T-helper 17 cell (primary cell): ENCODE measurements around the gene SPATA17. TPM values are rescaled to one million over a fixed set of nuclear protein-coding genes. Genes with fewer than 3 reads are reported as not detected.
"Not testable (repeated sequence)": the region's sequence is repeated elsewhere in the genome, so short reads cannot be mapped to it uniquely, and the experiment has no call there.

Experiments
- ATAC-seq: fragments of 150-1000 bp; cut with Tn5 transposase; 2 replicates; pipeline ENCODE4 v1.10.0; 2021; ENCODE audit warnings: mild to moderate bottlenecking, moderate library complexity
- DNase-seq, 3 donors: peaks; one replicate each; pipeline versions ENCODE4 v3.0.0 to v3.0.0-alpha.2; 2020 to 2021
- H3K9me3 ChIP-seq: one replicate; pipeline ENCODE4 v1.7.0; 2013; ENCODE audit warnings: low read length, mild to moderate bottlenecking; ENCODE audit not compliant: control insufficient read depth, poor library complexity, severe bottlenecking
- H3K27ac Mint-ChIP-seq: one replicate; pipeline ENCODE4 v1.8.0; 2022; ENCODE audit warnings: mild to moderate bottlenecking, moderate library complexity, mixed read lengths
- H3K27me3 Mint-ChIP-seq: one replicate; pipeline ENCODE4 v1.8.0; 2022; ENCODE audit warnings: mixed read lengths
- H3K36me3 Mint-ChIP-seq: one replicate; pipeline ENCODE4 v1.8.0; 2022; ENCODE audit warnings: low read depth, mixed read lengths
- H3K4me1 Mint-ChIP-seq: one replicate; pipeline ENCODE4 v1.8.0; 2022; ENCODE audit warnings: mild to moderate bottlenecking, mixed read lengths
- H3K4me3 Mint-ChIP-seq: one replicate; pipeline ENCODE4 v1.8.0; 2022; ENCODE audit warnings: mild to moderate bottlenecking, moderate library complexity, mixed read lengths
- total RNA-seq, 4 donors: library from RNA in 2 of 4; stranded (reverse) in 2 of 4; gene quantifications; one replicate each; pipeline ENCODE4 v1.2.3 and lab custom pipeline; 2022 to 2026

SPATA17 gene
- total RNA-seq, 2 donors from 2014 or later: not detected

GRCh38 chr1:217627431-217627830, 3.7 kb upstream of the SPATA17 start:
- Mint-ChIP-seq H3K27me3 (no peaks in the 10 kb centered on the region), H3K27ac (no peak overlapping the region), H3K36me3 (peaks cover 4% of the 10 kb centered on the region), H3K4me3 (no peak overlapping the region), H3K4me1 (peaks cover 27% of the 10 kb centered on the region)
- ATAC-seq (no peak), DNase-seq (no peak)
- H3K9me3 ChIP-seq: no peaks in the 10 kb centered on the region

- ATAC-seq (no peak), DNase-seq (no peak)
- Mint-ChIP-seq H3K36me3 (peaks cover 3% of the 10 kb centered on the region), H3K4me3 (no peak overlapping the region), H3K27me3 (peaks cover 23% of the 10 kb centered on the region), H3K4me1 (peaks cover 2% of the 10 kb centered on the region), H3K27ac (no peak overlapping the region)
- H3K9me3 ChIP-seq: no peaks in the 10 kb centered on the region
Observed at GRCh38 chr1:217642455-217642854, 11.3 kb downstream of the SPATA17 start.

GRCh38 chr1:217647791-217648190, 16.6 kb downstream of the SPATA17 start:
- Mint-ChIP-seq H3K27me3 (peaks cover 14% of the 10 kb centered on the region), H3K4me1 (peaks cover 2% of the 10 kb centered on the region), H3K36me3 (peaks cover 3% of the 10 kb centered on the region), H3K27ac (no peak overlapping the region), H3K4me3 (no peak overlapping the region)
- no peaks in the 10 kb centered on the region for H3K9me3 ChIP-seq
- ATAC-seq (no peak), DNase-seq (no peak)

- no peak overlapping the region for H3K27ac Mint-ChIP-seq
- no peak for ATAC-seq
- DNase-seq: no peak
- H3K9me3 ChIP-seq: no peaks in the 10 kb centered on the region
- H3K36me3 Mint-ChIP-seq: no peaks in the 10 kb centered on the region
- H3K4me3 Mint-ChIP-seq: no peak overlapping the region
- H3K4me1 Mint-ChIP-seq: peaks cover 2% of the 10 kb centered on the region
- peaks cover 8% of the 10 kb centered on the region for H3K27me3 Mint-ChIP-seq
Observed at GRCh38 chr1:217650674-217651073, 19.5 kb downstream of the SPATA17 start.

GRCh38 chr1:217660353-217661062, 29.4 kb downstream of the SPATA17 start:
- H3K27me3 Mint-ChIP-seq: peaks cover 23% of the 10 kb centered on the region
- H3K4me3 Mint-ChIP-seq: no peak overlapping the region
- no peaks in the 10 kb centered on the region for H3K36me3 Mint-ChIP-seq
- H3K9me3 ChIP-seq: no peaks in the 10 kb centered on the region
- DNase-seq (no peak), ATAC-seq (no peak)
- H3K27ac Mint-ChIP-seq: peak overlapping the region; percentile 53
- H3K4me1 Mint-ChIP-seq: peaks cover 9% of the 10 kb centered on the region

GRCh38 chr1:217661407-217661806, 30.3 kb downstream of the SPATA17 start:
- Mint-ChIP-seq H3K36me3 (no peaks in the 10 kb centered on the region), H3K27me3 (peaks cover 28% of the 10 kb centered on the region), H3K27ac (no peak overlapping the region), H3K4me3 (no peak overlapping the region), H3K4me1 (peaks cover 9% of the 10 kb centered on the region)
- no peak for DNase-seq
- no peaks in the 10 kb centered on the region for H3K9me3 ChIP-seq
- ATAC-seq: no peak

- Mint-ChIP-seq H3K27me3 (peaks cover 30% of the 10 kb centered on the region), H3K36me3 (peaks cover 2% of the 10 kb centered on the region), H3K27ac (no peak overlapping the region), H3K4me3 (no peak overlapping the region), H3K4me1 (peaks cover 2% of the 10 kb centered on the region)
- H3K9me3 ChIP-seq: no peaks in the 10 kb centered on the region
- ATAC-seq (no peak), DNase-seq (no peak)
Observed at GRCh38 chr1:217668351-217668940, 37.3 kb downstream of the SPATA17 start.

- H3K27me3 Mint-ChIP-seq: peaks cover 36% of the 10 kb centered on the region
- H3K27ac Mint-ChIP-seq: no peak overlapping the region
- H3K36me3 Mint-ChIP-seq: peaks cover 2% of the 10 kb centered on the region
- H3K4me3 Mint-ChIP-seq: no peak overlapping the region
- no peak for ATAC-seq
- H3K4me1 Mint-ChIP-seq: no peaks in the 10 kb centered on the region
- H3K9me3 ChIP-seq: no peaks in the 10 kb centered on the region
- DNase-seq: no peak
Observed at GRCh38 chr1:217673387-217673786, 42.2 kb downstream of the SPATA17 start.

- H3K4me1 Mint-ChIP-seq: no peaks in the 10 kb centered on the region
- no peak overlapping the region for H3K4me3 Mint-ChIP-seq
- DNase-seq (no peak), ATAC-seq (no peak)
- H3K27ac Mint-ChIP-seq: no peak overlapping the region
- peaks cover 36% of the 10 kb centered on the region for H3K27me3 Mint-ChIP-seq
- H3K9me3 ChIP-seq: no peaks in the 10 kb centered on the region
- H3K36me3 Mint-ChIP-seq: peaks cover 2% of the 10 kb centered on the region
Observed at GRCh38 chr1:217674028-217674729, 43.0 kb downstream of the SPATA17 start.

- Mint-ChIP-seq H3K4me3 (no peak overlapping the region), H3K27me3 (no peaks in the 10 kb centered on the region), H3K36me3 (no peaks in the 10 kb centered on the region), H3K27ac (no peak overlapping the region), H3K4me1 (peaks cover 2% of the 10 kb centered on the region)
- H3K9me3 ChIP-seq: no peaks in the 10 kb centered on the region
- DNase-seq: no peak
- ATAC-seq: no peak
Observed at GRCh38 chr1:217681806-217682205, 50.7 kb downstream of the SPATA17 start.

GRCh38 chr1:217687511-217687910, 56.4 kb downstream of the SPATA17 start:
- peaks cover 7% of the 10 kb centered on the region for H3K4me1 Mint-ChIP-seq
- no peaks in the 10 kb centered on the region for H3K27me3 Mint-ChIP-seq
- DNase-seq: no peak
- no peaks in the 10 kb centered on the region for H3K9me3 ChIP-seq
- H3K4me3 Mint-ChIP-seq: no peak overlapping the region
- no peaks in the 10 kb centered on the region for H3K36me3 Mint-ChIP-seq
- H3K27ac Mint-ChIP-seq: no peak overlapping the region
- ATAC-seq: no peak

- H3K4me1 Mint-ChIP-seq, H3K36me3 Mint-ChIP-seq, H3K27ac Mint-ChIP-seq, ATAC-seq, DNase-seq, H3K4me3 Mint-ChIP-seq, H3K9me3 ChIP-seq, H3K27me3 Mint-ChIP-seq: not testable (repeated sequence)
Observed at GRCh38 chr1:217696140-217696539, 65.0 kb downstream of the SPATA17 start.

GRCh38 chr1:217703326-217703725, 72.2 kb downstream of the SPATA17 start:
- Mint-ChIP-seq H3K36me3 (no peaks in the 10 kb centered on the region), H3K27ac (no peak overlapping the region), H3K4me1 (no peaks in the 10 kb centered on the region), H3K27me3 (no peaks in the 10 kb centered on the region), H3K4me3 (no peak overlapping the region)
- H3K9me3 ChIP-seq: no peaks in the 10 kb centered on the region
- DNase-seq: no peak
- no peak for ATAC-seq
